Esophagus squamous epithelium (tissue), 4 donors: ENCODE results near the gene SLC25A41.

Experiments
- POLR2A ChIP-seq, 4 donors: fragments of 450-650 bp; IDR thresholded peaks; one replicate each; pipeline ENCODE4 v1.6.1; 2017; ENCODE audit warnings: antibody characterized with exemption in 4 of 4, mild to moderate bottlenecking in 4 of 4, moderate library complexity in 3 of 4
- TF ChIP-seq, protein P1 (sequence below), 6 experiments: fragments of 450-650 bp in 4 of 6; fragments of 200-600 bp in 2 of 6; sonication (generic) in 2 of 6; IDR thresholded peaks; one replicate each; pipeline ENCODE4 v1.5.1; 2016 to 2019; ENCODE audit warnings: antibody characterized with exemption in 6 of 6, mild to moderate bottlenecking in 4 of 6, moderate library complexity in 4 of 6

DNA sequence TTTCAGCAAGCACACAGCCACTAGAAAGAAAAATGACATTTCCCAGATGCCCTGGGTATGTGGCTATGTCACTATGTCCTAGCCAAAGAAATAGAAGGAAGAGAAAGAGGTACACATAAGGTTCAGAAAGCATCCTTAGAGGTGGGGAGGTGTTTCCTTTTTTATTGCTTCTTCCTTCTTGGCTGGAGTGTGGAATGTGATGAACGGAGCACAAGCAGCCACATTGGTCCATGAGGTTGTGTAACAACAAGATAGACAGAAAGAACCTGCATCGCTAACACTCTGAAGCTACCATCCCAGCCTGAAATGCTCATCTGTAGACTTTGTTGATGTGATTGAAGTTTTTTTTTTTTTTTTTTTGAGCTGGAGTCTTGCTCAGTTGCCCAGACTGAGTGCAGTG is 19.3 kb upstream of the SLC25A41 start:
- TF ChIP-seq POLR2A (IDR thresholded peaks at IDR 0.05), result no peak
- TF ChIP-seq, protein P1, sequence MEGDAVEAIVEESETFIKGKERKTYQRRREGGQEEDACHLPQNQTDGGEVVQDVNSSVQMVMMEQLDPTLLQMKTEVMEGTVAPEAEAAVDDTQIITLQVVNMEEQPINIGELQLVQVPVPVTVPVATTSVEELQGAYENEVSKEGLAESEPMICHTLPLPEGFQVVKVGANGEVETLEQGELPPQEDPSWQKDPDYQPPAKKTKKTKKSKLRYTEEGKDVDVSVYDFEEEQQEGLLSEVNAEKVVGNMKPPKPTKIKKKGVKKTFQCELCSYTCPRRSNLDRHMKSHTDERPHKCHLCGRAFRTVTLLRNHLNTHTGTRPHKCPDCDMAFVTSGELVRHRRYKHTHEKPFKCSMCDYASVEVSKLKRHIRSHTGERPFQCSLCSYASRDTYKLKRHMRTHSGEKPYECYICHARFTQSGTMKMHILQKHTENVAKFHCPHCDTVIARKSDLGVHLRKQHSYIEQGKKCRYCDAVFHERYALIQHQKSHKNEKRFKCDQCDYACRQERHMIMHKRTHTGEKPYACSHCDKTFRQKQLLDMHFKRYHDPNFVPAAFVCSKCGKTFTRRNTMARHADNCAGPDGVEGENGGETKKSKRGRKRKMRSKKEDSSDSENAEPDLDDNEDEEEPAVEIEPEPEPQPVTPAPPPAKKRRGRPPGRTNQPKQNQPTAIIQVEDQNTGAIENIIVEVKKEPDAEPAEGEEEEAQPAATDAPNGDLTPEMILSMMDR (IDR thresholded peaks at IDR 0.05), result no peak
